Measurements from ENCODE around the gene CUEDC2. TPM values are rescaled to one million over a fixed set of nuclear protein-coding genes. Genes with fewer than 3 reads are reported as not detected.

CUEDC2 gene
- total RNA-seq, 1 experiment from 2014 or later = 40.2 TPM

- Mint-ChIP-seq H3K36me3 (peaks cover 9% of the 10 kb centered on the region; the same call in 1 of the 2 replicates), H3K9me3 (no peaks in the 10 kb centered on the region), H3K27me3 (ENCODE audit: low read depth) (peaks cover 5% of the 10 kb centered on the region; the same call in 1 of the 2 replicates), H3K4me1 (peaks cover 19% of the 10 kb centered on the region), H3K4me3 (peak overlapping the region; percentile 98), H3K27ac (peak overlapping the region; percentile 99)
- DNase-seq (ENCODE audit: low spot score) (no peak), ATAC-seq (no peak)
- no peak for TF ChIP-seq TEAD4 (CRISPR knock-in tag; IDR thresholded peaks at IDR 0.05)
- no peak for TF ChIP-seq NR2C2 (CRISPR knock-in tag; IDR thresholded peaks at IDR 0.05)
- TF ChIP-seq JUN (CRISPR knock-in tag; IDR thresholded peaks at IDR 0.05) = no peak
- TF ChIP-seq ZNF219 (CRISPR knock-in tag; IDR thresholded peaks at IDR 0.05; ENCODE audit: borderline replicate concordance) = no peak
- TF ChIP-seq ERG (CRISPR knock-in tag; IDR thresholded peaks at IDR 0.05) = no peak
- TF ChIP-seq RELA (CRISPR knock-in tag; IDR thresholded peaks at IDR 0.05; ENCODE audit: borderline replicate concordance) = 0 out of 2 replicates have a peak, but pooled peaks have one; percentile 28
- no peak for TF ChIP-seq ZNF671 (CRISPR knock-in tag; IDR thresholded peaks at IDR 0.05)
- peak; percentile 18; the same call in 1 of the 2 replicates for TF ChIP-seq AR (CRISPR knock-in tag; IDR thresholded peaks at IDR 0.05)
- ChIA-PET POLR2A (interaction anchor here (0.9 to 5.0 kb wide), 7 partner anchors 9 to 163 kb away, joined by 3 to 34 read pairs (median 12); partner anchors contain the start of genes C10orf95, CUEDC2 and NFKB2), CTCF (interaction anchor here (0.6 to 6.7 kb wide), 14 partner anchors 10 to 251 kb away, joined by 4 to 68 read pairs (median 31); partner anchors contain the start of genes ACTR1A, C10orf95, CUEDC2 and NFKB2)
These were observed 12.1 kb downstream of the CUEDC2 start for GRCh38 chr10:102420181-102420713.

- peak; percentile 1 for ATAC-seq
- peaks cover 5% of the 10 kb centered on the region; the same call in 1 of the 2 replicates for H3K27me3 Mint-ChIP-seq (ENCODE audit: low read depth)
- no peaks in the 10 kb centered on the region for H3K9me3 Mint-ChIP-seq
- ChIA-PET CTCF (interaction anchor here (0.6 to 6.7 kb wide), 14 partner anchors 9 to 250 kb away, joined by 4 to 68 read pairs (median 31); partner anchors contain the start of genes ACTR1A, C10orf95, CUEDC2 and NFKB2), POLR2A (interaction anchor here (1.0 to 5.0 kb wide), 6 partner anchors 12 to 164 kb away, joined by 3 to 34 read pairs (median 19); partner anchors contain the start of genes C10orf95, CUEDC2 and NFKB2)
- peak; percentile 90 for DNase-seq (ENCODE audit: low spot score)
- peaks cover 9% of the 10 kb centered on the region; the same call in 1 of the 2 replicates for H3K36me3 Mint-ChIP-seq
- H3K4me3 Mint-ChIP-seq = peak overlapping the region; percentile 98
- H3K4me1 Mint-ChIP-seq = peaks cover 19% of the 10 kb centered on the region
- H3K27ac Mint-ChIP-seq = peak overlapping the region; percentile 90
- TF ChIP-seq IRF1 (CRISPR knock-in tag; IDR thresholded peaks at IDR 0.05) = no peak
- no peak for TF ChIP-seq E2F4 (CRISPR knock-in tag; IDR thresholded peaks at IDR 0.05; ENCODE audit: borderline replicate concordance, low read depth)
- TF ChIP-seq SP1 (CRISPR knock-in tag; conservative IDR thresholded peaks at IDR 0.05) = peak; percentile 73; the same call in 1 of the 2 replicates
- TF ChIP-seq ZNF219 (CRISPR knock-in tag; IDR thresholded peaks at IDR 0.05; ENCODE audit: borderline replicate concordance) = no peak
- TF ChIP-seq ATF2 (CRISPR knock-in tag; IDR thresholded peaks at IDR 0.05; ENCODE audit: borderline replicate concordance, low read depth) = no peak
- TF ChIP-seq EMX1 (CRISPR knock-in tag; IDR thresholded peaks at IDR 0.05) = no peak
- TF ChIP-seq AFF4 (CRISPR knock-in tag; IDR thresholded peaks at IDR 0.05; ENCODE audit: borderline replicate concordance) = no peak
- TF ChIP-seq FOXJ3 (CRISPR knock-in tag; IDR thresholded peaks at IDR 0.05; ENCODE audit: borderline replicate concordance) = no peak
- no peak for TF ChIP-seq ETV6 (CRISPR knock-in tag; IDR thresholded peaks at IDR 0.05)
- peak; percentile 61; the same call in 1 of the 2 replicates for TF ChIP-seq E2F5 (CRISPR knock-in tag; IDR thresholded peaks at IDR 0.05)
- 0 out of 2 replicates have a peak, but pooled peaks have one; percentile 13 for TF ChIP-seq FOXP1 (CRISPR knock-in tag; IDR thresholded peaks at IDR 0.05; ENCODE audit: borderline replicate concordance)
- no peak for TF ChIP-seq PRRX2 (CRISPR knock-in tag; IDR thresholded peaks at IDR 0.05)
These were observed 12.8 kb downstream of the CUEDC2 start for GRCh38 chr10:102419269-102420180.

Measured in WTC11 (cell line).